Measurements from ENCODE around the gene MGAT4A. TPM values are rescaled to one million over a fixed set of nuclear protein-coding genes. Genes with fewer than 3 reads are reported as not detected.

MGAT4A gene
- polyA plus RNA-seq, 4 donors: 28.9 to 50.4 (median 37.1) TPM

GRCh38 chr2:98691303-98691702 is 39.6 kb downstream of the MGAT4A start:
- Histone ChIP-seq H3K4me1 (ENCODE audit: control insufficient read depth in 3 of 3, insufficient read depth in 2 of 3, low read depth in 1 of 3, low read length in 2 of 3) (peaks cover 0 to 6% (median 0%) of the 10 kb centered on the region in 3 donors), H3K9me3 (ENCODE audit: control insufficient read depth in 2 of 2, insufficient read depth in 1 of 2, low read depth in 1 of 2, low read length in 1 of 2) (peaks cover 0 to 1% of the 10 kb centered on the region in 2 donors), H3K27ac (ENCODE audit: low read depth in 1 of 3, low read length in 2 of 3) (no peak overlapping the region), H3K27me3 (ENCODE audit: control insufficient read depth in 3 of 3, insufficient read depth in 3 of 3, low read length in 3 of 3) (no peaks in the 10 kb centered on the region), H3K36me3 (ENCODE audit: control insufficient read depth in 3 of 3, insufficient read depth in 2 of 3, low read depth in 1 of 3, low read length in 3 of 3) (peaks cover 0 to 9% (median 9%) of the 10 kb centered on the region in 3 donors), H3K4me3 (ENCODE audit: low read depth in 1 of 3, low read length in 3 of 3) (no peak overlapping the region)
- DNase-seq (no peak), FAIRE-seq (no peak)
- 90 to 97% (median 95%) methylated on average over 3 of the region's 3 CpGs for WGBS, 3 donors

GRCh38 chr2:98685930-98686887 is 44.7 kb downstream of the MGAT4A start:
- no peak for FAIRE-seq
- DNase-seq: no peak
- WGBS, 3 donors: 75 to 85% (median 81%) methylated on average over 14 of the region's 14 CpGs
- H3K4me3 ChIP-seq (ENCODE audit: low read depth in 1 of 3, low read length in 3 of 3): no peak overlapping the region
- peaks cover 0 to 1% of the 10 kb centered on the region in 2 donors for H3K9me3 ChIP-seq (ENCODE audit: control insufficient read depth in 2 of 2, insufficient read depth in 1 of 2, low read depth in 1 of 2, low read length in 1 of 2)
- peaks cover 0 to 9% (median 9%) of the 10 kb centered on the region in 3 donors for H3K36me3 ChIP-seq (ENCODE audit: control insufficient read depth in 3 of 3, insufficient read depth in 2 of 3, low read depth in 1 of 3, low read length in 3 of 3)
- peaks cover 0 to 6% (median 0%) of the 10 kb centered on the region in 3 donors for H3K4me1 ChIP-seq (ENCODE audit: control insufficient read depth in 3 of 3, insufficient read depth in 2 of 3, low read depth in 1 of 3, low read length in 2 of 3)
- no peaks in the 10 kb centered on the region for H3K27me3 ChIP-seq (ENCODE audit: control insufficient read depth in 3 of 3, insufficient read depth in 3 of 3, low read length in 3 of 3)
- H3K27ac ChIP-seq (ENCODE audit: low read depth in 1 of 3, low read length in 2 of 3): no peak overlapping the region

- no peak for FAIRE-seq
- Histone ChIP-seq H3K4me1 (ENCODE audit: control insufficient read depth in 3 of 3, insufficient read depth in 2 of 3, low read depth in 1 of 3, low read length in 2 of 3) (peaks cover 0 to 2% (median 0%) of the 10 kb centered on the region in 3 donors), H3K4me3 (ENCODE audit: low read depth in 1 of 3, low read length in 3 of 3) (no peak overlapping the region), H3K27ac (ENCODE audit: low read depth in 1 of 3, low read length in 2 of 3) (no peak overlapping the region), H3K27me3 (ENCODE audit: control insufficient read depth in 3 of 3, insufficient read depth in 3 of 3, low read length in 3 of 3) (no peaks in the 10 kb centered on the region), H3K9me3 (ENCODE audit: control insufficient read depth in 2 of 2, insufficient read depth in 1 of 2, low read depth in 1 of 2, low read length in 1 of 2) (no peaks in the 10 kb centered on the region), H3K36me3 (ENCODE audit: control insufficient read depth in 3 of 3, insufficient read depth in 2 of 3, low read depth in 1 of 3, low read length in 3 of 3) (peaks cover 0 to 6% (median 4%) of the 10 kb centered on the region in 3 donors)
- WGBS, 3 donors: 91 to 95% (median 95%) methylated on average over 5 of the region's 5 CpGs
- DNase-seq: no peak
Observed at GRCh38 chr2:98683728-98684127, 47.2 kb downstream of the MGAT4A start.

- FAIRE-seq (no peak), DNase-seq (peak in 1 of 2 donors; percentile 53)
- Histone ChIP-seq H3K27ac (ENCODE audit: low read depth in 1 of 3, low read length in 2 of 3) (no peak overlapping the region), H3K9me3 (ENCODE audit: control insufficient read depth in 2 of 2, insufficient read depth in 1 of 2, low read depth in 1 of 2, low read length in 1 of 2) (no peaks in the 10 kb centered on the region), H3K4me1 (ENCODE audit: control insufficient read depth in 3 of 3, insufficient read depth in 2 of 3, low read depth in 1 of 3, low read length in 2 of 3) (no peaks in the 10 kb centered on the region), H3K4me3 (ENCODE audit: low read depth in 1 of 3, low read length in 3 of 3) (no peak overlapping the region), H3K27me3 (ENCODE audit: control insufficient read depth in 3 of 3, insufficient read depth in 3 of 3, low read length in 3 of 3) (no peaks in the 10 kb centered on the region), H3K36me3 (ENCODE audit: control insufficient read depth in 3 of 3, insufficient read depth in 2 of 3, low read depth in 1 of 3, low read length in 3 of 3) (peaks cover 0 to 17% (median 13%) of the 10 kb centered on the region in 3 donors)
- 21 to 69% (median 37%) methylated on average over 3 of the region's 3 CpGs for WGBS, 3 donors
Observed at GRCh38 chr2:98676742-98677141, 54.2 kb downstream of the MGAT4A start.

- no peaks in the 10 kb centered on the region for H3K27me3 ChIP-seq (ENCODE audit: control insufficient read depth in 3 of 3, insufficient read depth in 3 of 3, low read length in 3 of 3)
Observed at GRCh38 chr2:98674233-98674964, 56.5 kb downstream of the MGAT4A start.

GRCh38 chr2:98669675-98670074 is 61.3 kb downstream of the MGAT4A start:
- H3K36me3 ChIP-seq (ENCODE audit: control insufficient read depth in 3 of 3, insufficient read depth in 2 of 3, low read depth in 1 of 3, low read length in 3 of 3): peaks cover 0 to 18% (median 12%) of the 10 kb centered on the region in 3 donors
- WGBS, 3 donors: 31 to 62% (median 56%) methylated on average over 1 of the region's 1 CpG
- no peak overlapping the region for H3K4me3 ChIP-seq (ENCODE audit: low read depth in 1 of 3, low read length in 3 of 3)
- H3K4me1 ChIP-seq (ENCODE audit: control insufficient read depth in 3 of 3, insufficient read depth in 2 of 3, low read depth in 1 of 3, low read length in 2 of 3): no peaks in the 10 kb centered on the region
- no peaks in the 10 kb centered on the region for H3K9me3 ChIP-seq (ENCODE audit: control insufficient read depth in 2 of 2, insufficient read depth in 1 of 2, low read depth in 1 of 2, low read length in 1 of 2)
- FAIRE-seq (no peak), DNase-seq (peak in 1 of 2 donors; percentile 61)
- no peaks in the 10 kb centered on the region for H3K27me3 ChIP-seq (ENCODE audit: control insufficient read depth in 3 of 3, insufficient read depth in 3 of 3, low read length in 3 of 3)
- no peak overlapping the region for H3K27ac ChIP-seq (ENCODE audit: low read depth in 1 of 3, low read length in 2 of 3)

More at GRCh38 chr2:98674233-98674964, 56.5 kb downstream of the MGAT4A start:
- WGBS, 3 donors: 91 to 94% (median 94%) methylated on average over 3 of the region's 3 CpGs
- H3K36me3 ChIP-seq (ENCODE audit: control insufficient read depth in 3 of 3, insufficient read depth in 2 of 3, low read depth in 1 of 3, low read length in 3 of 3): peaks cover 0 to 16% (median 14%) of the 10 kb centered on the region in 3 donors
- no peaks in the 10 kb centered on the region for H3K9me3 ChIP-seq (ENCODE audit: control insufficient read depth in 2 of 2, insufficient read depth in 1 of 2, low read depth in 1 of 2, low read length in 1 of 2)
- FAIRE-seq (no peak), DNase-seq (no peak)
- H3K4me3 ChIP-seq (ENCODE audit: low read depth in 1 of 3, low read length in 3 of 3): no peak overlapping the region
- no peaks in the 10 kb centered on the region for H3K4me1 ChIP-seq (ENCODE audit: control insufficient read depth in 3 of 3, insufficient read depth in 2 of 3, low read depth in 1 of 3, low read length in 2 of 3)
- H3K27ac ChIP-seq (ENCODE audit: low read depth in 1 of 3, low read length in 2 of 3): no peak overlapping the region

GRCh38 chr2:98665677-98666076 is 65.3 kb downstream of the MGAT4A start:
- Histone ChIP-seq H3K9me3 (ENCODE audit: control insufficient read depth in 2 of 2, insufficient read depth in 1 of 2, low read depth in 1 of 2, low read length in 1 of 2) (no peaks in the 10 kb centered on the region), H3K27me3 (ENCODE audit: control insufficient read depth in 3 of 3, insufficient read depth in 3 of 3, low read length in 3 of 3) (no peaks in the 10 kb centered on the region), H3K36me3 (ENCODE audit: control insufficient read depth in 3 of 3, insufficient read depth in 2 of 3, low read depth in 1 of 3, low read length in 3 of 3) (peaks cover 0 to 17% (median 8%) of the 10 kb centered on the region in 3 donors), H3K4me1 (ENCODE audit: control insufficient read depth in 3 of 3, insufficient read depth in 2 of 3, low read depth in 1 of 3, low read length in 2 of 3) (no peaks in the 10 kb centered on the region), H3K27ac (ENCODE audit: low read depth in 1 of 3, low read length in 2 of 3) (no peak overlapping the region), H3K4me3 (ENCODE audit: low read depth in 1 of 3, low read length in 3 of 3) (no peak overlapping the region)
- DNase-seq (no peak), FAIRE-seq (no peak)
- 85 to 93% (median 90%) methylated on average over 3 of the region's 3 CpGs for WGBS, 3 donors

- H3K27ac ChIP-seq (ENCODE audit: low read depth in 1 of 3, low read length in 2 of 3): no peak overlapping the region
- no peaks in the 10 kb centered on the region for H3K4me1 ChIP-seq (ENCODE audit: control insufficient read depth in 3 of 3, insufficient read depth in 2 of 3, low read depth in 1 of 3, low read length in 2 of 3)
- FAIRE-seq (no peak), DNase-seq (peak; percentile 28 to 62)
- H3K9me3 ChIP-seq (ENCODE audit: control insufficient read depth in 2 of 2, insufficient read depth in 1 of 2, low read depth in 1 of 2, low read length in 1 of 2): peaks cover 0 to 2% of the 10 kb centered on the region in 2 donors
- peaks cover 0 to 15% (median 7%) of the 10 kb centered on the region in 3 donors for H3K36me3 ChIP-seq (ENCODE audit: control insufficient read depth in 3 of 3, insufficient read depth in 2 of 3, low read depth in 1 of 3, low read length in 3 of 3)
- H3K27me3 ChIP-seq (ENCODE audit: control insufficient read depth in 3 of 3, insufficient read depth in 3 of 3, low read length in 3 of 3): no peaks in the 10 kb centered on the region
- H3K4me3 ChIP-seq (ENCODE audit: low read depth in 1 of 3, low read length in 3 of 3): no peak overlapping the region
- WGBS, 3 donors: 67 to 82% (median 74%) methylated on average over 3 of the region's 3 CpGs
Observed at GRCh38 chr2:98664323-98664722, 66.6 kb downstream of the MGAT4A start.
